Measurements from ENCODE around the gene SH3PXD2A.

GRCh38 chr10:103640436-103641181 is 214.8 kb downstream of the SH3PXD2A start:
- TF ChIP-seq CTCF (IDR thresholded peaks at IDR 0.05; ENCODE audit: insufficient read depth, low read depth, low read length), result no peak
- TF ChIP-seq EZH2 (IDR thresholded peaks at IDR 0.05; ENCODE audit: insufficient read depth, low read length), result no peak
